ENCODE results near the gene CRABP2. TPM values are rescaled to one million over a fixed set of nuclear protein-coding genes. Genes with fewer than 3 reads are reported as not detected.

Gene CRABP2
- total RNA-seq, 2 experiments from 2014 or later: 3.2 to 4.2 TPM

DNA sequence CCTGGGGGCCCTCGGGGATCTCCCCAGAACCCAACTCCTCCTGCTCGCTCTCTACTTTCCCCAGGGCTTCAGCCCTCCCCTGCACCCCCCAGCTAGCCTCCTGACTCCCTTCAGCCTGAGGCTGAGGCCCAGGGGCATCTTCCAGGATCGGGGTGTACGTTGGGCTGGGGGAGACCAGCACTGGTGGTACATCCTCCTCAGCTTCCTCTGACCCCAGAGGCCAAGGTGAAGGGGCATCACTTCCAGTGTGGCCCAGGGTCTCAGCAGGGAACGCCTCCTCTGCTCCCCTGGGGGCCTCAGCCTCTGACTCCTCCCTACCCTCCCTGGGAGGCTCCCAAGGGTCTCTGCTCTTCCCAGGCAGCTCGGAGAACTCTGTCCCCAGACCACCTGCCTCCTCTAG, 35.0 kb downstream of the CRABP2 start:
- no peak overlapping the region for H3K4me3 ChIP-seq (ENCODE audit: low read length)
- peaks cover 9 to 12% of the 10 kb centered on the region in 2 experiments for H3K27me3 ChIP-seq (ENCODE audit: control insufficient read depth in 1 of 2, insufficient read depth in 2 of 2, low read length in 2 of 2)
- H3K36me3 ChIP-seq (ENCODE audit: insufficient read depth, low read length): no peaks in the 10 kb centered on the region
- no peaks in the 10 kb centered on the region for H3K9me3 ChIP-seq (ENCODE audit: control insufficient read depth in 1 of 2, insufficient read depth in 1 of 2, low read length in 2 of 2)
- ATAC-seq (ENCODE audit: poor library complexity) (no peak), DNase-seq (no peak)
- no peak overlapping the region for H3K4me3 Mint-ChIP-seq
- TF ChIP-seq, protein P1, sequence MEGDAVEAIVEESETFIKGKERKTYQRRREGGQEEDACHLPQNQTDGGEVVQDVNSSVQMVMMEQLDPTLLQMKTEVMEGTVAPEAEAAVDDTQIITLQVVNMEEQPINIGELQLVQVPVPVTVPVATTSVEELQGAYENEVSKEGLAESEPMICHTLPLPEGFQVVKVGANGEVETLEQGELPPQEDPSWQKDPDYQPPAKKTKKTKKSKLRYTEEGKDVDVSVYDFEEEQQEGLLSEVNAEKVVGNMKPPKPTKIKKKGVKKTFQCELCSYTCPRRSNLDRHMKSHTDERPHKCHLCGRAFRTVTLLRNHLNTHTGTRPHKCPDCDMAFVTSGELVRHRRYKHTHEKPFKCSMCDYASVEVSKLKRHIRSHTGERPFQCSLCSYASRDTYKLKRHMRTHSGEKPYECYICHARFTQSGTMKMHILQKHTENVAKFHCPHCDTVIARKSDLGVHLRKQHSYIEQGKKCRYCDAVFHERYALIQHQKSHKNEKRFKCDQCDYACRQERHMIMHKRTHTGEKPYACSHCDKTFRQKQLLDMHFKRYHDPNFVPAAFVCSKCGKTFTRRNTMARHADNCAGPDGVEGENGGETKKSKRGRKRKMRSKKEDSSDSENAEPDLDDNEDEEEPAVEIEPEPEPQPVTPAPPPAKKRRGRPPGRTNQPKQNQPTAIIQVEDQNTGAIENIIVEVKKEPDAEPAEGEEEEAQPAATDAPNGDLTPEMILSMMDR (IDR thresholded peaks at IDR 0.05): no peak
- intact Hi-C loops (cut with DNase I, micrococcal nuclease): no loop called here
- no peak overlapping the region for H3K27ac Mint-ChIP-seq
- POLR2A ChIA-PET: no interaction called here
- peaks cover 30% of the 10 kb centered on the region for H3K27me3 Mint-ChIP-seq
- H3K36me3 Mint-ChIP-seq (ENCODE audit: low read depth): no peaks in the 10 kb centered on the region
- CTCF ChIA-PET: no interaction called here
- H3K9me3 Mint-ChIP-seq: no peaks in the 10 kb centered on the region
- H3K4me1 ChIP-seq (ENCODE audit: insufficient read depth, low read length): no peaks in the 10 kb centered on the region
- no peak overlapping the region for H3K27ac ChIP-seq (ENCODE audit: low read depth in 1 of 2, low read length in 2 of 2)
- no peaks in the 10 kb centered on the region for H3K4me1 Mint-ChIP-seq (ENCODE audit: low read depth)

DNA sequence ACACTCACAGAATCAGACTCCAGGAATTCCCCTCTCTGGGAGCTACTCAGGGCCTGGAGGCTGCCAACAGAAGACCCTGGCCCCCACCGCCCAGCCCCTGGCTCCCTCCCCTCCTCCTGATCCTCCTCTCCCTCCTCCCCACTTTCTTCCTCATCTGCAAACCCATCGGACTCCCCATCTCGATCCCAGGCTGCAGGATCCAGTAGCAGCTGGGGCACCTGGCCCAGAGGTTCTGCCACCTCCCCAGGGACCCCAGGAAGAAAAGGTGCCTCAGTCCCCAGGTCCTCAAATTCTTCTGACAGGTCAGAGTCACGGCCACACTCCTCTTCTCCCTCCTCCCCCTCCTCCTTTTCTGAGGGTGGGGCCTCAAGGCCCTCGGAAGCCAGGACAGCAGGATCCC, 35.6 kb downstream of the CRABP2 start:
- H3K4me1 ChIP-seq (ENCODE audit: insufficient read depth, low read length): no peaks in the 10 kb centered on the region
- ATAC-seq (ENCODE audit: poor library complexity): no peak
- ChIA-PET POLR2A (no interaction called here), CTCF (no interaction called here)
- H3K9me3 Mint-ChIP-seq: no peaks in the 10 kb centered on the region
- DNase-seq: no peak
- H3K36me3 Mint-ChIP-seq (ENCODE audit: low read depth): no peaks in the 10 kb centered on the region
- TF ChIP-seq, protein P1 (IDR thresholded peaks at IDR 0.05): no peak
- intact Hi-C loops (cut with DNase I, micrococcal nuclease): no loop called here
- H3K36me3 ChIP-seq (ENCODE audit: insufficient read depth, low read length): no peaks in the 10 kb centered on the region
- peaks cover 25% of the 10 kb centered on the region for H3K27me3 Mint-ChIP-seq
- H3K27ac ChIP-seq (ENCODE audit: low read depth in 1 of 2, low read length in 2 of 2): no peak overlapping the region
- H3K4me3 Mint-ChIP-seq: no peak overlapping the region
- H3K4me1 Mint-ChIP-seq (ENCODE audit: low read depth): no peaks in the 10 kb centered on the region
- H3K4me3 ChIP-seq (ENCODE audit: low read length): no peak overlapping the region
- no peak overlapping the region for H3K27ac Mint-ChIP-seq
- peaks cover 4 to 6% of the 10 kb centered on the region in 2 experiments for H3K27me3 ChIP-seq (ENCODE audit: control insufficient read depth in 1 of 2, insufficient read depth in 2 of 2, low read length in 2 of 2)
- H3K9me3 ChIP-seq (ENCODE audit: control insufficient read depth in 1 of 2, insufficient read depth in 1 of 2, low read length in 2 of 2): no peaks in the 10 kb centered on the region

GRCh38 chr1:156668801-156669637, 36.4 kb downstream of the CRABP2 start:
- Histone ChIP-seq H3K4me1 (ENCODE audit: insufficient read depth, low read length) (no peaks in the 10 kb centered on the region), H3K36me3 (ENCODE audit: insufficient read depth, low read length) (no peaks in the 10 kb centered on the region), H3K27me3 (ENCODE audit: control insufficient read depth in 1 of 2, insufficient read depth in 2 of 2, low read length in 2 of 2) (no peaks in the 10 kb centered on the region), H3K27ac (ENCODE audit: low read depth in 1 of 2, low read length in 2 of 2) (no peak overlapping the region), H3K4me3 (ENCODE audit: low read length) (no peak overlapping the region), H3K9me3 (ENCODE audit: control insufficient read depth in 1 of 2, insufficient read depth in 1 of 2, low read length in 2 of 2) (no peaks in the 10 kb centered on the region)
- no peaks in the 10 kb centered on the region for H3K9me3 Mint-ChIP-seq
- no peak overlapping the region for H3K27ac Mint-ChIP-seq
- intact Hi-C loops (cut with DNase I, micrococcal nuclease): no loop called here
- ChIA-PET POLR2A (no interaction called here), CTCF (no interaction called here)
- DNase-seq (no peak), ATAC-seq (ENCODE audit: poor library complexity) (no peak)
- TF ChIP-seq, protein P1 (IDR thresholded peaks at IDR 0.05): no peak
- H3K27me3 Mint-ChIP-seq: peaks cover 20% of the 10 kb centered on the region
- no peak overlapping the region for H3K4me3 Mint-ChIP-seq
- H3K4me1 Mint-ChIP-seq (ENCODE audit: low read depth): no peaks in the 10 kb centered on the region
- no peaks in the 10 kb centered on the region for H3K36me3 Mint-ChIP-seq (ENCODE audit: low read depth)
